OCI-LY3 (cell line): ENCODE data around the gene CAMK2A.

ENCODE experiments used
- H2AFZ ChIP-seq: fragments of 200-600, 300-600 bp; shearing (Covaris generic); 2 replicates; pipeline ENCODE4 v1.6.0; 2014; ENCODE audit warnings: antibody characterized with exemption, low read depth, low read length
- H3K27ac ChIP-seq: fragments of 200-600, 300-600 bp; sonication (generic); 2 replicates; pipeline ENCODE4 v1.5.1; 2014; ENCODE audit warnings: mild to moderate bottlenecking, low read length, moderate library complexity, mixed read lengths
- H3K27me3 ChIP-seq: fragments of 200-600, 300-600 bp; sonication (generic); 2 replicates; pipeline ENCODE4 v1.6.1; 2014; ENCODE audit warnings: low read depth, low read length, mixed read lengths
- H3K36me3 ChIP-seq: fragments of 200-600, 300-600 bp; sonication (generic); replicated peaks from 2 replicates; pipeline ENCODE3; 2014; ENCODE audit warnings: low read depth, low read length, mixed read lengths
- H3K4me1 ChIP-seq: fragments of 300-600, 200-600 bp; sonication (generic); 2 replicates; pipeline ENCODE4 v1.6.1; 2014; ENCODE audit warnings: low read length, mixed read lengths
- H3K4me2 ChIP-seq: fragments of 200-600, 300-600 bp; sonication (generic); 2 replicates; pipeline ENCODE4 v1.6.1; 2014; ENCODE audit warnings: low read length, mixed read lengths
- H3K4me3 ChIP-seq: fragments of 300-600, 200-600 bp; sonication (generic); 2 replicates; pipeline ENCODE4 v1.5.1; 2014; ENCODE audit warnings: antibody characterized with exemption, mild to moderate bottlenecking, low read length, moderate library complexity
- H3K79me2 ChIP-seq: fragments of 300-600, 200-600 bp; shearing (Covaris generic); 2 replicates; pipeline ENCODE4 v1.6.1; 2014; ENCODE audit warnings: mild to moderate bottlenecking, low read length, mixed read lengths
- H3K9ac ChIP-seq: fragments of 300-600, 200-600 bp; shearing (Covaris generic); 2 replicates; pipeline ENCODE4 v1.6.0; 2014; ENCODE audit warnings: mild to moderate bottlenecking, low read length, moderate library complexity
- H3K9me3 ChIP-seq: fragments of 200-600, 300-600 bp; shearing (Covaris generic); 2 replicates; pipeline ENCODE4 v1.6.1; 2014; ENCODE audit warnings: low read length, mixed read lengths; ENCODE audit not compliant: insufficient read depth
- H4K20me1 ChIP-seq: fragments of 200-600, 300-600 bp; sonication (generic); 2 replicates; pipeline ENCODE4 v1.6.1; 2016; ENCODE audit warnings: low read length, mixed read lengths; ENCODE audit not compliant: insufficient read depth
- CTCF ChIP-seq: fragments of 200-600, 300-600 bp; sonication (generic); IDR thresholded peaks from 2 replicates; pipeline ENCODE4 v1.5.1; 2014; ENCODE audit warnings: antibody characterized with exemption, low read length, low read depth
- EZH2phosphoT487 ChIP-seq: fragments of 200-600 bp; shearing (Covaris generic); IDR thresholded peaks from 2 replicates; pipeline ENCODE4 v1.6.1; 2018; ENCODE audit warnings: antibody characterized with exemption, mixed run types, low read depth

The CAMK2A gene

GRCh38 chr5:150296496-150296895, 6.9 kb upstream of the CAMK2A start:
- Histone ChIP-seq H3K9ac (no peak overlapping the region), H2AFZ (no peak overlapping the region), H3K27ac (no peak overlapping the region), H3K4me2 (no peak overlapping the region), H4K20me1 (no peaks in the 10 kb centered on the region), H3K4me3 (no peak overlapping the region), H3K79me2 (no peaks in the 10 kb centered on the region), H3K27me3 (no peaks in the 10 kb centered on the region), H3K4me1 (no peaks in the 10 kb centered on the region), H3K9me3 (no peaks in the 10 kb centered on the region), H3K36me3 (no peaks in the 10 kb centered on the region)
- TF ChIP-seq CTCF (no peak), EZH2phosphoT487 (no peak)

- no peaks in the 10 kb centered on the region for H3K79me2 ChIP-seq
- H3K9me3 ChIP-seq, result no peaks in the 10 kb centered on the region
- no peaks in the 10 kb centered on the region for H3K27me3 ChIP-seq
- H3K4me2 ChIP-seq, result no peak overlapping the region
- no peak overlapping the region for H3K9ac ChIP-seq
- H4K20me1 ChIP-seq, result no peaks in the 10 kb centered on the region
- no peak overlapping the region for H3K27ac ChIP-seq
- H3K4me1 ChIP-seq, result no peaks in the 10 kb centered on the region
- no peaks in the 10 kb centered on the region for H3K36me3 ChIP-seq
- H3K4me3 ChIP-seq, result no peak overlapping the region
- no peak for TF ChIP-seq CTCF
- TF ChIP-seq EZH2phosphoT487, result no peak
- no peak overlapping the region for H2AFZ ChIP-seq
These were observed 6.3 kb upstream of the CAMK2A start for GRCh38 chr5:150295741-150296486.

GRCh38 chr5:150295172-150295634, 5.6 kb upstream of the CAMK2A start:
- Histone ChIP-seq H3K4me3 (no peak overlapping the region), H2AFZ (no peak overlapping the region), H3K9me3 (no peaks in the 10 kb centered on the region), H3K4me1 (no peaks in the 10 kb centered on the region), H3K27me3 (no peaks in the 10 kb centered on the region), H3K79me2 (no peaks in the 10 kb centered on the region), H3K36me3 (no peaks in the 10 kb centered on the region), H3K9ac (no peak overlapping the region), H4K20me1 (no peaks in the 10 kb centered on the region), H3K27ac (no peak overlapping the region), H3K4me2 (no peak overlapping the region)
- no peak for TF ChIP-seq EZH2phosphoT487
- TF ChIP-seq CTCF, result no peak

GRCh38 chr5:150294551-150295071, 5.0 kb upstream of the CAMK2A start:
- no peaks in the 10 kb centered on the region for H3K36me3 ChIP-seq
- no peaks in the 10 kb centered on the region for H3K4me1 ChIP-seq
- no peak overlapping the region for H3K4me3 ChIP-seq
- H3K9me3 ChIP-seq, result no peaks in the 10 kb centered on the region
- no peak overlapping the region for H2AFZ ChIP-seq
- no peak overlapping the region for H3K9ac ChIP-seq
- H3K27me3 ChIP-seq, result no peaks in the 10 kb centered on the region
- H3K4me2 ChIP-seq, result no peak overlapping the region
- no peak for TF ChIP-seq CTCF
- no peak for TF ChIP-seq EZH2phosphoT487
- H3K27ac ChIP-seq, result no peak overlapping the region
- no peaks in the 10 kb centered on the region for H3K79me2 ChIP-seq
- H4K20me1 ChIP-seq, result no peaks in the 10 kb centered on the region
